ENCODE data around the gene BCKDHA.

GRCh38 chr19:41376998-41377365, 20.6 kb upstream of the BCKDHA start:
- TF ChIP-seq, protein P1, sequence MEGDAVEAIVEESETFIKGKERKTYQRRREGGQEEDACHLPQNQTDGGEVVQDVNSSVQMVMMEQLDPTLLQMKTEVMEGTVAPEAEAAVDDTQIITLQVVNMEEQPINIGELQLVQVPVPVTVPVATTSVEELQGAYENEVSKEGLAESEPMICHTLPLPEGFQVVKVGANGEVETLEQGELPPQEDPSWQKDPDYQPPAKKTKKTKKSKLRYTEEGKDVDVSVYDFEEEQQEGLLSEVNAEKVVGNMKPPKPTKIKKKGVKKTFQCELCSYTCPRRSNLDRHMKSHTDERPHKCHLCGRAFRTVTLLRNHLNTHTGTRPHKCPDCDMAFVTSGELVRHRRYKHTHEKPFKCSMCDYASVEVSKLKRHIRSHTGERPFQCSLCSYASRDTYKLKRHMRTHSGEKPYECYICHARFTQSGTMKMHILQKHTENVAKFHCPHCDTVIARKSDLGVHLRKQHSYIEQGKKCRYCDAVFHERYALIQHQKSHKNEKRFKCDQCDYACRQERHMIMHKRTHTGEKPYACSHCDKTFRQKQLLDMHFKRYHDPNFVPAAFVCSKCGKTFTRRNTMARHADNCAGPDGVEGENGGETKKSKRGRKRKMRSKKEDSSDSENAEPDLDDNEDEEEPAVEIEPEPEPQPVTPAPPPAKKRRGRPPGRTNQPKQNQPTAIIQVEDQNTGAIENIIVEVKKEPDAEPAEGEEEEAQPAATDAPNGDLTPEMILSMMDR (IDR thresholded peaks at IDR 0.05; ENCODE audit: low read depth, low read length) = no peak
- TF ChIP-seq POLR2A (IDR thresholded peaks at IDR 0.05; ENCODE audit: extremely low read depth, insufficient read length) = no peak
- no peak for TF ChIP-seq MYC (IDR thresholded peaks at IDR 0.05; ENCODE audit: low read depth, low read length)
